ENCODE measurements around the gene MGMT.

The MGMT gene

DNA sequence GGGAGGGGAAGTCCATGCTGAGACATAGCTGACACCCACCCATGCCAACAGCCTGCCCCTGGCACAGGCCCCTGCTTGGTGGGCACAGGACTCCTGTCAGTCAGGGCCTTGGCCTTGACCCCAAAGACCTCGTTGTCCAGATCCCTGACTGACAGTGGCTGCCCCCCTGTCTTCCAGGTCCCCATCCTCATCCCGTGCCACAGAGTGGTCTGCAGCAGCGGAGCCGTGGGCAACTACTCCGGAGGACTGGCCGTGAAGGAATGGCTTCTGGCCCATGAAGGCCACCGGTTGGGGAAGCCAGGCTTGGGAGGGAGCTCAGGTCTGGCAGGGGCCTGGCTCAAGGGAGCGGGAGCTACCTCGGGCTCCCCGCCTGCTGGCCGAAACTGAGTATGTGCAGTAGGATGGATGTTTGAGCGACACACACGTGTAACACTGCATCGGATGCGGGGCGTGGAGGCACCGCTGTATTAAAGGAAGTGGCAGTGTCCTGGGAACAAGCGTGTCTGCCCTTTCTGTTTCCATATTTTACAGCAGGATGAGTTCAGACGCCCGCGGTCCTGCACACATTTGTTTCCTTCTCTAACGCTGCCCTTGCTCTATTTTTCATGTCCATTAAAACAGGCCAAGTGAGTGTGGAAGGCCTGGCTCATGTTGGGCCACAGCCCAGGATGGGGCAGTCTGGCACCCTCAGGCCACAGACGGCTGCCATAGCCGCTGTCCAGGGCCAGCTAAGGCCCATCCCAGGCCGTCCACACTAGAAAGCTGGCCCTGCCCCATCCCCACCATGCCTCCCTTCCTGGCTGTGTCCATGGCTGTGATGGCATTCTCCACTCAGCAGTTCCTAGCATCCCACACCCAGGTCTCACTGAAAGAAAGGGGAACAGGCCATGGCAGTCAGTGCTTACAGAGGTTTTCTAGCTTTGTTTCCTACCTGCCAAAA is 299.8 kb downstream of the MGMT start:
- DNase-seq: no peak

- no peak for DNase-seq
These were observed 300.7 kb downstream of the MGMT start for GRCh38 chr10:129767751-129768150.

DNA sequence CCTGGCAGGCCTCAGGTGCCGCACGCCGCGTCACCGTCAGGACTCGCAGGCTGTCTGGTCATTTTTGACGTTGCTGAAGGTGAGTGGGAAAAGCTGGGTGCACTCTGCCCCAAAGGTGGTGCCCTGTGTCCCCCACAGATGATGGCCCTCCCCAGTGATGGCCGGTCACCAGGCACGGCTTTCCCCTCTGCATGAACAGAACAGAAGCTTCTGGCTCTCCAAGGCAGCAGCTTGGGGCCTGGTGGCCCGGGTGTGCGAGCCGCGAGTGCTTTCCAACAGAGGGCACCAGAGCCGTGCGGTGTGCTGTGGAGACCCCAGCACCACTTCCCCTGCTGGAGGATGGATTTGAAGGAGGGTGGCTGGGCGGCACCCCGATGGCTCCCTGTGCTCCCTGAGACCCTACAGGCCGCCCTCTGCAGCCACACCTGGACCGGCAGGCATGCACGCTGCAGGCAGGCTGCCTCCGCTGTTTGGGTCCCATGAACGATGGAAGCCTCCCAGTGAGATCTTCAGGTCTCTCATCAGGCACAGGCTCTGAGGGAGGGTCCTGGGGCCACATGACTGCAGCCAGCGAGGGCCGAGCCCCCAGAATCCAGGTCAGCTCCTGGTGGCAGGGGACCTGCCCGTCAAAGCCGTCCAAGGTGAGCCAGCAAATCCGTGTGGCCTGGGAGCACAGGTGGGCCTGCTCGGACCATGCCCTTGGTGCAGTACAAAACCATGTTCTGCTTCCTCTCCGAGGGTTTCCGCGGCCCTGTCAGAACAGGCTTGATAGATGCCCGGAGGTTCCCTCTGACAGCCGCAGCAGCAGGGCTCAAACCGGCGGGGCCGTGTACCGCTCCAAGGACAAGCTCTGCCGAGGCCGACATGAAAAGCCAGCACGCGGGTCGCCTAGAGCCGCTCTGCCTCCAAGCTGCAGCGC is 301.7 kb downstream of the MGMT start:
- no peak for DNase-seq

- no peak for DNase-seq
These were observed 302.5 kb downstream of the MGMT start for GRCh38 chr10:129769381-129770116.

DNA sequence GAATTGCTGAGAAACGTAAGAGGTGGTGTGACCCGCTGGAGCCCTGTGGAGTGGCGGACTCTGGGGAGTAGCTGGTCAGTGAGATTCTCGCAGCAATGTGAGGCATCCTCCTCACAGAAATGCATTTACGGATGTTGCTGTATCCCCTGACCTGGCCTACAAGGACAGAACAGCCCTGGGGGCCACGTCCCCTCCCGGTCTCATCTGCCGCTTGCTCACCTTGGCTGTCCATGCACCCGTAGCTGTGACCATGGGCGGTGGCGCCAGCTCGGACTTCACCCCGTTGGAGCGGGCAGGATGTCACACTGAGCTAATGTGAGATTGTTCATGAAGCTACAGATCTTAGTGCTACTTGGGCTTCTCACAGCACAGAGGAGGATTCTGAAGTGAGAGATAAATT is 303.2 kb downstream of the MGMT start:
- DNase-seq: no peak

DNA sequence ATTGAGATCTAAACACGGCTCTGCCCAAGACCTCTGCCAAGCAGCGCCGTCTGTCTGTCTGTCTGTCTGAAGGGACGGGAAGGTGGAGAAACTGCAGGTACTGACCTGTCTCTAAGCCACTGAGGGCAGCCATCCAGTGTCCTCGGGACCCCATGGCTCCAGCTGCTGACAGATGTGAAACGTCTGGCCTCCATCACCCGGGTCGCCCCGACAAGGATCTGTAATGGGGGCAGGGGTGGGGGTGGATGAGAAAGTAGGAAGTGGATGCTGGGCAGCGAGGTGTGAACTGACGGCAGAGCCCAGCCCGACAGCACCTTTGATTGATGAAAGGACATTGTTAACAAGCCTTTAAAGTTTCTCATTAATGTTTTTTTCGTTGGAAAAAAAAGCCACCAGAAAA is 304.0 kb downstream of the MGMT start:
- no peak for DNase-seq

GRCh38 chr10:129771576-129771975 is 304.5 kb downstream of the MGMT start:
- DNase-seq: no peak

DNA sequence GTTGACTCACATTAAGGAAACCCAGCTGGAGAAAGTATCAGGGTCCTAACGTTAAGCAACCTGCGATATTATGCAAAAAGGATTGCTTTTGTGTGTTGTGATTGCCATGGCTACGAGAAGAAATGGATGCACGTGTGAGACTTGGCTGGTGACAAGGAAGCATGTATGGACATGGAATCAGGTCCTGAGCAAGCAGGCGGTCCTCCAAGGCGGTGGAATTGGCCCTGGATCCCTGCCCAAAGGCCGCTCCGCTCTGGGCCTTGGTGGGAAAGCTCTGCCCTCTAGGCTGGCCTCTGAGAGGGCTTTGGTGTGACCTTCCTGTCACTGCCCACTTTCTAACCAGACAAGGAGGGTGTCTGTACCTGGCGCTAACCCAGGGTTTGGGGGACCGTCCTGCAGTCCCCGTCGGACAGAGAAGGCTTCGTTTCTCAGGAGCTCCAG is 305.0 kb downstream of the MGMT start:
- DNase-seq: no peak

GRCh38 chr10:129772468-129773358 is 305.7 kb downstream of the MGMT start:
- DNase-seq: no peak

DNA sequence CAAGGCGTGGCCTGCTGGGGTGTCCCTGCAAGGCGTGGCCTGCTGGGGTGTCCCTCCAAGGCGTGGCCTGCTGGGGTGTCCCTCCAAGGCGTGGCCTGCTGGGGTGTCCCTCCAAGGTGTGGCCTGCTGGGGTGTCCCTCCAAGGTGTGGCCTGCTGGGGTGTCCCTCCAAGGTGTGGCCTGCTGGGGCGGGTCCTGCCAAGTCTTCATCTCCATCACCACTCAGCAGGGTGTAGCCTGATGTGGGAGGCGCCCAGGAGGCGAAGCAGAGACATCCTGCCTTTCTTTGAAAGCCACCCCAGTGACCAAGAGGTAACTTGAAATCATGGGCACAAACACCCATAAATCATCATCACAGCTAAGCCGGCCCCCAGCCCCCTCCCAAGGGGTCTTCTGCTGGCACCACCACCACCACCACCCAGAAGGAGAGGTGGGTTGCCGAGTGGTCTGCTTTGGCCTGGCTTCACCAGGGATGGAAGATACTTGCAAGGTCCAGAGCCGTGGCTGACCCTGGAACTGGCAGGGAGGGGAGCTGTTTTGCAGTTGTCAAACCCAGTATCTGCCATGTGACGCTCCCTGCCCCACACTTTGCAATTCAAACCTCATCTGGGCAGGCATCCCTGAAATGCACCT is 306.4 kb downstream of the MGMT start:
- DNase-seq: no peak

GRCh38 chr10:129774082-129774735 is 307.2 kb downstream of the MGMT start:
- no peak for DNase-seq

DNA sequence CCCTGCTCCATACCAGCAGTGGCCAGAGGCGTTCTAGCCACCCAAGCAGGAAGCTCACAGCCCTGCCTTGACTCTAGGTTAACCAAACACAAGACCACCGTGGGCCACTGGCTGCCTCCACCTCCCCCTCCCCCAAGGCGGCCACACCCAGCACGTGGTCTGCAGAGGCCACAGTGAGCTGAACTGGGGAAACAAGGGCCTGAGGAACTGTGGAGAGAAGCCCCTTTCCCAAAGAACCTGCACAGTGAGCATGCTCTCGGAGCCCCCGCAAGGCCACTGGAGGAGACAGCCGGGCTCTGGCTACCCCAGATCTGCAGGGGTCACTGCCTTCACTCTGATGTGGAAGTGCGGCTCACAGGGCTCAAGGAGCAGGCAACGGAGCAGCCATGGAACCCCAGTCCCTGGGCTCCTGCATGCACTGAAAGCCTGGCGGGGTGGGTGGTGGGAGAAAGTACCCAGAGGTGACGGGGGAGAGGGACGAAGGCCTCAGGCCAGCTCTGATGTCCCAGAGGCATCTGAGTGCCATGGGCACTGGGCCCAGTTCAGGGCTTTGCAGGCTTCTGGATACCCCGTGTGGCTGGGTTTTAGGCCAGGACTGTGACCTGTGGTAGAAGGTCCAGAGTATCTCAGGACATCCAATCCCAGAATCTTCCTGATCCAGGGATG is 307.8 kb downstream of the MGMT start:
- DNase-seq: no peak

DNA sequence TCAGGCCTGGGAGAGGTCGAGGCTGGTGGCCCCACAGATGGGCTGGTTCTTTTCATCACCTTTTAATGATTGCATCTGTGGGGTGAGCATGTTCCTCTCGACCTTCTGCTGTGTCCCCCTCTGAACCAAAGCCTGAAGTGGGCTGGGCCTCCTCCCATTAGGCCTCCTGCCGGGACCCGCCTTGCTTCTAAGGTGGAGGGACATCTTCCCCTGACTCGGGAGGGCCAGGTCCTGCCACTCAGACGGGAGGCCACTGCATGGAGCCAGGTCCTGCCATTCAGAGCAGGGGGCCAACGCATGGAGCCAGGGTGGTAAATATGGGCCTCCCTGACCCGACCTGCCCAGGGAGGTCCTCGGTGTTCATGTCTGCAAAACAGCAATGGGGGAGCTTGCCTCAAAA is 308.6 kb downstream of the MGMT start:
- DNase-seq: no peak

DNA sequence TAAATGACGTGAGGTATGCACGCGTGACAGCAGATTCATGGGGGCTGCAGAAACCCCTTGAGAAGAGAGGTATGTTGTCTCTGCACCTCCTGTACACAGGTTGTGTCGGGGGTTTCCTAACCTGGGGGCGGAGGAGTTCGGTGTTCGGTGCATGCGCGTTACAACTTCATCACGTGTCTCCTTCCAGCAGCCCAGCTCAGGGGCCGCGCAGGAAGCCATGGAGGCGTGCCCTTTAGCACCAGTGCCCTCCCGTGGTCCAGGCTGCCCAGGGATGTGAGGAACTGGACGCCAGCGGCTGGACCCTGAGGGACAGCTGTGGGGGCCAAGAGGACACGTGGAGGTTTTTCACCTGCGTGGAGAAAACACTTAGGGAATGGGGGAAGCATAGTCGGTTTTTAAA is 310.6 kb downstream of the MGMT start:
- DNase-seq: no peak

DNA sequence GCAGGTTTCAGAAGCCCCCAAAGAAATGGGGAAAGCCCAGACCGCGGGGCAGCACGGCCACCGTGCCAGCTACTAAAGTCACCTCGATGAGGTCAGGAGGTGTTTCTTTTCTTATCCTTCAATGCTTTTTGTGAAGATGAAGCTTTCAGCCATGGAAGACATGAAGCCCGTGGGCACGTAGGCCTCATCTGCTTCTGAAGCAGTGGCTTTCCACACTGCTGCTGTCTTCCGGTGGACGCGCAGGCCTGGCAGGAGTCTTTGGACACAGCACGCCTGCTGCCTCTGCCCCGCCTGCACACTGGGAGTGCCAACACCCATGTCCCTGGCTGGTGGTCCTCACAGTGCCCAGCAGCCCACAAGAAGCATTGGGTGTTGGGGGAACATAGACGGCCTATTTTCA is 311.5 kb downstream of the MGMT start:
- no peak for DNase-seq

DNA sequence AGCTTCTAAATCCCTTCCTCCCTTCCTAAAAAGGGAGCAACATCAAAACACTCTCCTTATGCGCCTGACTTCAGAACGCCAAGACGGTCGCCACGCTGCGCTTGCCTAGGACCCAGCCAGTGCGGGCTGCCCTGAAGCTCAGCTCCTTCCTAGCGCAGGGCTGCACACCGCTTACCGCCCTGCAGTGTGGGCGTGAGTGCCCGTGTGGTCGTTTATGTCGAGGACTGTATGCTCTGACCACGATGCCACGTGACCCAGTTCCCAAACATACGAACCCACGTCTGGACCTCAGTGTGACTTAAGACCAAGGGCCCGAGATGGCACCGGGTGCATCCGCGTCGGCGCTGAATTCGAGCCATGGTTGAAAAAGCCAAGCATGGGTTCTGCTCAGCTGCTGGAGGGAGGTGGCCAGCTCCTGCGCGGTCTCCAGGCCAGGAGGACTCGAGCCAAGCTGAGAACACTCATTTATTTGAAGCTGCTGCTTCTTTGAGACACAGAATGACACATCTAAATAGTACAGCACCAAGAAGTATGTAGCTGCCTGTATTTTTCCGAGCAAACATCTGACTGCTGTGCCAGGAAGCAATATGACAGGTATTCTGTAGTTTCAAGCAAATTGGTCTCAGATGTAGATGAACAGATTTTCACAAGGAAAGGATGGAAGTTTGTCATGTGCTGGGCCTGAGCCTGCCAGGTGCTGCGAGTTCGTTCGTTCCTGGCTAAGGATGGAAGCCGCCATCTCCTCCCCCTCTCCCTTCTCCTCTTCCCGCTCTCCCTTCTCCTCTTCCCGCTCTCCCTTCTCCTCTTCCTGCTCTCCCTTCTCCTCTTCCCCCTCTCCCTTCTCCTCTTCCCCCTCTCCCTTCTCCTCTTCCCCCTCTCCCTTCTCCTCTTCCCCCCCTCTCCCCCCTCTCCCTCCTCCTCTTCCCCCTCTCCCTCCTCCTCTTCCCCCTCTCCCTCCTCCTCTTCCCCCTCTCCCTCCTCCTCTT is 312.4 kb downstream of the MGMT start:
- DNase-seq: no peak

- DNase-seq: no peak
These were observed 313.2 kb downstream of the MGMT start for GRCh38 chr10:129780198-129780597.

DNA sequence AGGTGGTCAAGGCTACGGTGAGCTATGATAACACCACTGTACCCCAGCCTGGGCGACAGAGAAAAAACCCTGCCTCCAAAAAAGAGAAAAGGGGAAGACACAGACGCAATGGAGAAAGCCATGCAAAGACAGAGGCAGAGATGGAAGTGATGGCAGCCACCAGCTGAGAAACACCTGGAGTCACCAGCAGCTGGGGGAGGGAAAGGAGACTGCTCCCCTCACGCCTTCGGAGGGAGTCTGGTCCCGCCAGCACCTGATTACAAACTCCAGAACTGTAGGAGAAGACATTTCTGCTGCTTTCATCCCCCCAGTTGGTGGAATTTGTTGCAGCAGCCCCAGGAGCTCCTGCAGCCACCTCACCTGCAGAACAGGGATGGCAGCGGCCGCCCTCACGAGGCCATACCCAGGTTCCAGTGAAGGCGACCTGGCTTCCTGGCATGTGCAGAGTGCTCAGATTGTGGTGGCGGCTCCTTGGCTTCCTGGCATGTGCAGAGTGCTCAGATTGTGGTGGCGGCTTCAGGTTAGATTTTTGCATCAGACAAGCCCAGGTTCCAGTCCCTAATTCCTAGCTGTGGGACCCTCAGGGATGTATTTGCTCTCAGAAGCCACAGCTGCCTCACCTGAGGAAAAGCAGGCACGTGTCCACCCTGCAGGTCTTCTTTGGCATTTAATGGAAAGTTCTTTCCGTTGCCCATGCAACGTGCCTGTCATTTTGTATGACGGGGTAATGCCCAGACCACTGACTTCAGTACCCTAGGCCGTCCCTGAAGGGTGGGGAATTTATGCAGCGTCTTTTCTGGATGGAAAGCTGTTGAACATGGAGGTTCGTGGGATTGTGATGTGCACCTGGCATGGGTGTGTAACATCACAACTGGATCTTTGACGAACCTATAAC is 314.1 kb downstream of the MGMT start:
- no peak for DNase-seq
